ENCODE results near the gene IFNGR2.
"Not testable (repeated sequence)": the region's sequence is repeated elsewhere in the genome, so short reads cannot be mapped to it uniquely, and the experiment has no call there.

The IFNGR2 gene

DNA sequence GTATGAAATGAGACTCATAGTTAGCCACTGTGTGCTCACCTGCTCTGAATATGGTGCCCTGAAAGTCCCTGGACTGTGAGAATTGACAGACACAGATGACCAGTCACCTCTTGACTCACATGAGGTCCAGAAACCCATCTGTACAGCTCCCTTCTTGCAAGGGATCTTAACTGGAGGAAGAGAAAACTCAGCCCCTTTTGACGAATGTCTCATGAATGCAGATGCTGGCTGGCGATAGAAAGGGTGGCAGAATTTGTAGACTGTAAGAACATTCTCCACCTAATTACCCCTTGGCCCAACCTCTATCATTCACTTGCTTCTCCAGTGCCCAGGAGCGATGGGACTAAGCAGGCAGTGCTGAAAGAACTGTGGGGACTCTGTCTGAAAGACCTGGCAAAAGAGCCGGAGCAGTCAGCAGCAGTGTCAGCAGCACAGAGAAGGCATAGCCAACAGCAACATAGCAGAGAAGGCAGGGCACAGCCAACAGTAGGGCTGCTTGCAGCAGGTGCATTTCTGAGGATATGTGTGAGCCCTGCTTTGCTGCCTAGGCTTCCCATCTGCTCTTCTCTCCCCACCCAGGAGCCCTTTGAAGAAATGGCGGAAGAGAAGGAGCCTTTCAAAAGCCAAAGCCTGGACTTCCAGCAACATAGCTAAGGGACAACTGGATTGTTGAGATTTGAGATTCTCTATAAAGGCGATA lies 25.8 kb upstream of the IFNGR2 start:
- DNase-seq: no peak

DNA sequence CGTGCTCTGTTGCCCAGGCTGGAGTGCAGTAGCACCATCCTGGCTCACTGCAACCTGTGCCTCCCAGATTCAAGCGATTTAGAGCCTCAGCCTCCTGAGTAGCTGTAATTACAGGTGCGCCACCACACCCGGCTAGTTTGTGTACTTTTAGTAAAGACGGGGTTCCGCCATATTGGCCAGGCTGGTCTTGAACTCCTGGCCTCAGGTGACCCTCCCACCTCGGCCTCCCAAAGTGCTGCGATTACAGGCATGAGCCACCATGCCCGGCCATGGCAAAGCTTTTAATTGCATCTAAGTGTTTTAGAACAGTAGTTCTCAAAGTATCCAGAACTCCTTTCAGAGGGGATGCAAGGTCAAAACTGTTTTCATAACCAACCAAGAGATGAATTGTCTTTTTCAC lies 25.1 kb upstream of the IFNGR2 start:
- DNase-seq: no peak

DNA sequence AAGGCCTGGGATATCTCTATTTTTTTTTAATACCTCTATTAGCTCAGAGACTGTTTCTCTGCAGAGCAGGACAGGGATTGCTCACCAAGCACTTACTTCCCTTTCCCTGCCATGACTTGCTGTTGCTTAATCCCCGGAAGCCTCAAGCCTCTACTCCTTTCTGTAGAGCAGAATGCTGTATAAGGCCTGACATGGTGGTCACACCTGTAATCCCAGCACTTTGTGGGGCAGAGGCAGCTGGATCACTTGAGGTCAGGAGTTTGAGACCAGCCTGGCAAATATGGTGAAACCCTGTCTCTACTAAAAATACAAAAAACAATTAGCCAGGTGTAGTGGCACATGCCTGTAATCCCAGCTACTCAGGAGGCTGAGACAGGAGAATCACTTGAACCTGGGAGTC lies 23.3 kb upstream of the IFNGR2 start:
- DNase-seq: not testable (repeated sequence)

DNA sequence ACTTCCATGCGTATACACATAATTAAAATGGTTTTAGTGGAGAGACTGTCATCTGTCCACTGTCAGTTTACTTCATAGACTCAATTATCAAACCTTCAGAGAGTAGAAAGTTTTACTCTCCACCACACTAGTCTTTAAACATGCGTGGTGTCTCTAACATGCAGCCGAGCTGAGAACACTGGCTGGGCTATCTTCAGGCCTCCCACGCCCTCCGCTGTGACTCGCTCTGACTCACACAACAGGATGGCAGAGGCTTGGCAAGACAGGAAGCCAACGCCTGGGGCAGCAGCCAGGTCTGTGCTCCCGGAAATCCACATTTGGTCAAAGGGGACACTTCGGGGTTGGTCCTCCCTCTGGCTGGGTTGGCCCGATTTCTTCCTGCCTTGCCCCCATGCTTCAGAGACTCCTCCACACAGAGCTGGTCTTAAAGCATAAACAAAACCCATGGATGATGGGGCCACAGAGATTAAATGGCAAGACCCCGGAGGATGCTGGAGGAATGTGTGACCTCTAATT lies 22.7 kb upstream of the IFNGR2 start:
- DNase-seq: peak; percentile 45 to 91 (median 67)

DNA sequence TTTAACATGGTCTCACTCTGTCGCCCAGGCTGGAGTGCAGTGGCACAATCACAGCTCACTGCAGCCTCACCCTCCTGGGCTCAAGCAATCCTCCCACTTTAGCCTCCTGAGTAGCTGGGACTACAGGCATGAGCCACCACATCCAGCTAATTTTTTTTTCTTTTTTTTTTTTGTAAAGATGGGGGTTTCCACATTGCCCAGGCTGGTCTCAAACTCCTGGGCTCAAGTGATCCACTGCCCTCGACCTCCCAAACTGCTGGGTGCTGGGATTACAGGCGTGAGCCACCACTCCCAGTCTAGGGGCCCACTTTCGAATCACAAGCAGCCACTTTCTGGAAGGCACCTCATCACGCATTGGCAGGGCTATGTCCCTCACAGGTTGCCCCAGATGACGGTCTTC lies 21.8 kb upstream of the IFNGR2 start:
- not testable (repeated sequence) for DNase-seq

DNA sequence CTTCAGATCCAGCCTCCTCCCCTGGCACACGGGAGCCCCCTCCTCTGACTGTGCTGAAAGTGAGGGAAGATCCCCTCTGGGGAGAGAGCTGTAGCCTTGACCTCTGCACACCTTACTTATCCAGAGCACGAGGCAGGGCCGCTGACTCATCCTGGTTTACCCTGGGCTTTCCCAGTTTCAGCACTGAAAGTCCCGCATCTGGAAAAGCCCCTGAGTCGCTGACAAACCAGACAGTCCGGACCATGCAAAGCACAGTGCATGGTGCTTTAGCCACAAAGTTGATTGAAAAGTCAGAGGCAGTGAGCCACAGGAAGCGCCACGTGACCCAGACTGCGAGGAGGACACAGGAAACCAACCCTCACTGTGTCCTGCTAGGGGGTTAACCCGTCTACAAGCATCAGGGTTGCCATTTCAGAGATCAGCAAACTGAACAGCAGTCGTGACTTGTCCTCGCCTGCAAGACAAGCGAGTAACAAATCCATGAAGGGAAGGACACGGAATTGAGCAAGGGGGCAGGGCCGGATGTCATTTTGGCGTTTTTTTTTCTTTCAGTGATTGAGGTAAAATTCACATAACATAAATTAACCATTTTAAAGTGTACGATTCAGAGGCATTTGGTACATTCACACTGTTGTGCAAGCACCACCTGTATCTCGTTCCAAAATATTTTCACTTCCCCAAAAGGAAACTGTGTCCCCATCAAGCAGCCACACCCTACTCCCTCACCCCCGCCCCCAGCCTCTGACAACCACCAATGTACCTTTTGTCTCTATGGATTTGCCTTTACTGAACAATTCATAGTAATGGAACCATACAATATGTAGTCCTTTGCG lies 19.9 kb upstream of the IFNGR2 start:
- DNase-seq: peak; percentile 27 to 81 (median 64)

DNA sequence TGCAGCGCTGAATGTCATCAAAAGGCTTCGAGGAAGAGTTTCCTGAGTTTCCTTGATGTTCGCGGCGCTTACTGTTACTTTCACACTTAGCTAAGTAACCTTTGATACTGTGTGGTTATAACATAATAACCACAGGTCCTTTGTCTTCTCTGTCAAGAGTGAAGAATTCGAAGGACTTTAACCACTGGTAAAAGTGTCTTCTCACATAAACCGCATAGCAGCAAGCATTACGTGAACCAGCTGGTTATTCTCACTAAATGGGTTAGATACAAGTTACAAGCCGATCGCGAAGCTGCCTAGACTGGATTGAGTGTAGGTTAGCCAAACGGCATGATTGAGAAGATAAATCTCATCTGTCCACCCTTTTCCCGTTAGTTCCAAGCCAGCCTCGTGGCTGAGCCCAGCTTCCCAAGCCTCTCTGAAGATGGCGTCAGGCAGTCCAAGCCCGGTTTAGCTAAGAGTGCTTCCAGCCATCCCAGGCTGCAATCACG lies 18.3 kb upstream of the IFNGR2 start:
- peak in 2 of 5 experiments; percentile 84 to 86 for DNase-seq

DNA sequence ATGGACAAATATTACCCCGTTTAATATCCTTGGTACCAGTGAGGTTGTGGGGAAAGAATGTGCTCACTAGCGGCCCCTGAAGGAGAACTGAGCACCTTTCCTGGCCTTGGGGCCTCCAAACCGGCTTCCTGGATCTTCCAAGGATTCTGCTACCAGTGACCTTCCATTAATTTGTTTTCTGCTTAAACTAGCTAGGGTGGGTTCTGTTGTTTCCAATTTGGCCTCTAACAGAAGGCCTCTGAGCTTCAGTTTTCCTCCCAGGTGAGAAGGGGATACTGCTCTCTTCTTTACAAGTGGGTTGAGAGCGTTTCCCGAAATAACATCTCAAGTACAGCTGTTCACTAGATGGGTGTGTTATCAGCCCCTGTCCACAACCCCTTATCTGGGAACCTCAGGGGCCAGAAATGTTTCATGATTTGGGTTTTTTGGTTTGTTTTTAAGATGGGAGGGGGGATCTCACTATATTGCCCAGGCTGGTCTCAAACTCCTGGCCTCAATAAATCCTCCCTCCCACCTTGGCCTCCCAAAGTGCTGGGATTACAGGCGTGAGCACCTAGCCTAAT lies 16.9 kb upstream of the IFNGR2 start:
- DNase-seq: no peak

DNA sequence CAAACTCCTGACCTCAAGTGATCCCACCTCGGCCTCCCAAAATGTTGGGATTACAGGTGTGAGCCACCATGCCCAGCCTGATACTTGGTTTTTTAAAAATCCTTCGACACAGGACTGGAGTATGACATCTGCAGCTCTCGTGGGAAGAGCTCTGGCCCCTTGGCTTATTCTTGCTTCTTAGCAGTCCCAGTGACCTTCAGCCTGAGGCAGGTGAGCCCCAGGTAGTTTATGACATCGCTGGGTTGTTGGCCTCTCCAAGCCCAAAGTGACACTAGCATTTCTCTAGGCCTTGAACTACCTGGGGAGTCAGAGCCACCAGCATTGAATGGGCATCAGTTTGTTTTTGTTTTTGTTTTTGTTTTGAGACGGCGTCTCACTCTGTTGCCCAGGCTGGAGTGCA lies 15.9 kb upstream of the IFNGR2 start:
- no peak for DNase-seq

DNA sequence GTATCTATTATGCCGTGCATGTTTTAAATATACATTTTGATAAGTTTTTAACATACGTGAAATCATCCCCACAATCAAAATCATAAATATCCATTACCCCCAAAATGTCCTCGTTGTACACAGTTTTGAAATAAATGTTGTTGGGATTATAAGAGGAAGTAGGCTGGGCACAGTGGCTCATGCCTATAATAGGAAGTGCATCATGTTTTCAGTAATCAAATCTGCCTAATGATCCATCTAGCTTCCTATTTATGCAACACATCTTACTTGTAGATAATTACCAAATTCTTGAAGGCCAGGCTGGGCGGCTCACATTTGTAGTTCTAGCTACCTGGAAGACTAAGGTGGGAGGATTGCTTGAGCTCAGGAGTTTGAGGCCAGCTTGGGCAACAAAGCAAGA lies 15.0 kb upstream of the IFNGR2 start:
- no peak for DNase-seq

DNA sequence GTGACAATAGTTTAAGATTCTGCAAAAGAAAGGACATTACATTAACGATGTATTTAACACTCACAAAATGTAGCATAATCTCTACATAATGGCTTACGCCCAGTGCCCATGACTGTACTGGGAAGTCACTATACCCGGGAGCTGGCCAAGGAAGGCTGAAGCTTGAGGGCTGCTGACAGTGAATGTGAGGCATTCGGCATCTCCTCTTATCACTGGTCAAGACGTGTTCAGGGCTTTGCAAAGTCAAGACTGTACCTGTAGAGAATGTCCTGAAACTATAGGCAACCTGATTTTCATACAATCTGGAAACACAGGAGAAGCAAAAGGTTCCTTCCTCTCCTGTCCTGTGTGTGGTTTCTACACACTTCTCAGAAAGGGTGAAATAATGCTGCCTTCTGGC lies 12.7 kb upstream of the IFNGR2 start:
- no peak for DNase-seq

DNA sequence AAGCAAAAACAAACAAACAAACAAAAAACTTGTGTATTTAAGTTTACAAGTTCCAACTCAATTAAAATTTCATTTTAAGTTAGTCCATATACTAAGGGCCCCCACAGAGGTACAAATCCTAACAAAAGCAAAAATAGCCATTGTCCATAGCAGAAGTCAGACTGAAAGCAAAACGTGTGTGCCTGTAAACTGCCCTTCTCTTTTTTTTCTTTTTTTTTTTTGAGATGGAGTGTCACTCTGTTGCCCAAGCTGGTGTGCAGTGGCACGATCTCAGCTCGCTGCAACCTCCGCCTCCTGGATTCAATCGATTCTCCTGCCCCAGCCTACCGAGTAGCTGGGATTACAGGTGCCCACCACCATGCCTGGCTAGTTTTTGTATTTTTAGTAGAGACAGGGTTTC lies 11.6 kb upstream of the IFNGR2 start:
- no peak for DNase-seq

DNA sequence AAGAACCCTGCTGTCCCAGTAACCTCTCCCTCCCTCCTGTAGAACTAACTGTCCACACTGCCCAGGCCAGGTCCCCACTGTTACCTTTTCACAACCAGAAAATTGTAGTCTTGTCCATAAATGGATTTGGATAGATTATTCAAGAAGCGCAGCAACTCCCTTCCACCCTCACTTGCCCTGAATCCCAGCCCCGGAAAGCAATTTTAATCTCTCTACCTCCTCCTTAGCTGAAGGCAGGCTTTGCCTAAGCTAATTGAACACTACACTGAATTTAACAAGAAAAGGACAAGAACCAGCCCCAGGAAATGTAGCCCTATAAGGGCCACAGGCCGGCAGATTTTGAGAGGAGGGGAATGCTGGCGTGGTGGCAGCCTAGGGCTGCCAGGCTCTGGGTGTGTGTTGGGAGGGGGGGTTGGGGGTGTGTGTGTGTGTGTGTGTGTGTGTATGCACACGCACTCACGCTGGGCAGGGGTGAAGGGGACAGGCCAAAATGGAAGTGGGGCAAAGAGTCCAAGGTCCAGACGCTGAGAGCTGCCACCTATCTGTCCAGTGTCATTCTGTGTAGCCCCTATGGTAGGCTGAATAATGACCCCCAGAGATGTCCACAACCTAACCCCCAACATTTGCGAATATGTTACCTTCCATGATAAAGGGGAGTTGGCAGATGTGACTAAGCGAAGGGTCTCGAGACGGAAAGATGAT lies 10.8 kb upstream of the IFNGR2 start:
- DNase-seq: no peak

DNA sequence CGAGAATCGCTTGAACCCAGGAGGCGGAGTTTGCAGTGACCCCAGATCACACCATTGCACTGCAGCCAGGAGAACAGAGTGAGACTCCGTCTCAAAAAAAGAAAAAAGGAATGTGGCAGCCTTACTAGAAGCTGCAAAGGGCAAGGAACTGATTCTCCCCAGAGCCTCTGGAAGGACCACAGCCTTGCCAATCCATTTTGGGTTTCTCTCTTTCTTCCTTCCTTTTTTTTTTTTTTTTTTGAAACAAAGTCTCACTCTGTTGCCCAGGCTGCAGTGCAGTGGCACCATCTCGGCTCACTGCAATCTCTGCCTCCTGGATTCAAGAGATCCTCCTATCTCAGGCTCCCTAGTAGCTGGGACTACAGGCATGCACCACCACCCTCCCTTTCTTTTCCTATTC lies 9.9 kb upstream of the IFNGR2 start:
- no peak for DNase-seq

DNA sequence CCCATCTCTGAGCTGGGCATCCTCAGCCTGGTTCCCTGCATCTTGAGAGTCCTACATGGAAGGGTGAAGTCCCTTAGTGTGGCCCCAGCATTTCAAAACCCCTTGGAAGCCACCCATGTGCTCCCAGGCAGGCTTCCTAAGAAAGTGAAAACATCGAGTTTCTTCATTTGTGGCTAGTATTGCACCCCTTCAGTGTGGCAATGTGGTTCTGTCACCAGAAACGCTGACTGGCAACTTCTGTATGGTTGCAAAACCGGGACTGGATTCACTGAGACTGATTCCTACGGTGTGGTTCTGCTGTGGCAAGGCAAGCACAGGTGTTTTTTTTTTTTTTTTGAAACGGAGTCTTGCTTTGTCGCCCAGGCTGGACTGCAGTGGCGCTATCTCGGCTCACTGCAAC lies 9.0 kb upstream of the IFNGR2 start:
- no peak for DNase-seq

DNA sequence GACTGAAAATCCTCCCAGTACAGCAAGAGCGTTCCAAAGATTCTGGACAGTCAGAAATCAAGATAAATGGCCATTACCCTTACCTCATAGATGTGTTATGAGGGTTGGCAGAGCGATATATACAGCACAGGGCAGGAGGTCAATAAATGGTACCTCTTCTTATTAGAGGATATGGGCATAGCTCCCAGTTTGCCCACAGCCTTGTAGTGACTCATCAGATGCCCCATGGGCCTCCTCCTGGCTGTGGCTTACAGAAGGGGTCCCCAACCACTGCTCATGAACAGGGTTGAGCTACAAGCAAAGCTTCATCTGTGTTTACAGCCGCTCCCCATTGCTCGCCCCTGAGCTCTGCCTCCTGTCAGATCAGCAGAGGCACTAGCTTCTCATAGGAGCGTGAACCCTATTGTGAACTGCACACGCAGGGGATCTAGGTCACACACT lies 7.3 kb upstream of the IFNGR2 start:
- no peak for DNase-seq

DNA sequence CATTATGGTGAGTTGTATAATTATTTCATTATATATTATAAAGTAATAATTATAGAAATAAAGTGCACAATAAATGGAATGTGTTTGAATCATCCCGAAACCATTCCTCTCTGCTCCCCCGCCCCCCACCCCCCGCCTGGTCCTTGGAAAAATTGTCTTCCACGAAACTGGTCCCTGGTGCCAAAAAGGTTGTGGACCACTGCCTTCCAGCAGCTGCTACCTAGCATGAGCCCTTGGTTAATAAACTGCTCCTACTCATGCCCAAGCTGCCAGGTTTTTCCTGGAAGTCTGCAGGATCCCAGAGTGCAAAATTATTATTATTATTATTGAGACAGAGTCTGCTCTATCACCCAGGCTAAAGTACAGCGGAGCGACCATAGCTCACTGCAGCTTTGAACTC lies 6.8 kb upstream of the IFNGR2 start:
- no peak for DNase-seq

DNA sequence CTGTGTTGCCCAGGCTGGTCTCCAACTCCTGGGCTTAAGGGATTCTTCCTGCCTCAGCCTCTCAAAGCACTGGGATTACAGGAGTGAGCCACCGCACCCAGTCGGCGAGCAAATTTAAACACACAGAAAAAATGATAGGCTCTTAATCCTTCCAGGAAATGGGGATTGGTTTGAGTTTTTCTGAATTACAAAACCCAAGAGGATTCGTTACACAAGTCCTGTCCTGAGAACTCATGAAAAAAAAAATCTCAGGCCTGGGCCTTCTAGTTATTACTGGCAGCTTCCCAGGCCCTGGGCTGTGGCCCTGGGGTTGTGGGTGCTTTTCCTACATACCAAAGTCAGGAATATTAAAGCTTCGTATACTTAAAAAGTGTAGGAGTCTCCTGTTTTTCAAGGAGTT lies 6.3 kb upstream of the IFNGR2 start:
- no peak for DNase-seq

DNA sequence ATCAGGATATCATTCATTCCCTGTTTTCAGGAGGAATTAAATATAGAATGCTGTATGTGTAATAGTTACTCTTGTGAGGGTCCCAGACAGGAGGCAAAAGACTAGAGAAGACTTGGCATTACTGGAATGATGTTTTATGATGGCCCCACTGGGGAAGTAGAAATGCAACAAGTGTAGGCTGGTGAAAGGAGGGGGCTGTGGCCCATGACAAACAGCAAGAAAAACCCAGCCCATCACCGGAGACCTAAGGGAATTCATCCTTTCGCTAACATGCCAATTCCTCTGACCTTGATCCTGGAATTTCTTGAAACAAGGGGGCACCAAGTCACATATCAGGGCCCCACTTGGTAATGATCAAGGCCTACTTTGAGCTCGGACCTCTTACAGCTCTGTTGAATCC lies 5.5 kb upstream of the IFNGR2 start:
- DNase-seq: no peak

DNA sequence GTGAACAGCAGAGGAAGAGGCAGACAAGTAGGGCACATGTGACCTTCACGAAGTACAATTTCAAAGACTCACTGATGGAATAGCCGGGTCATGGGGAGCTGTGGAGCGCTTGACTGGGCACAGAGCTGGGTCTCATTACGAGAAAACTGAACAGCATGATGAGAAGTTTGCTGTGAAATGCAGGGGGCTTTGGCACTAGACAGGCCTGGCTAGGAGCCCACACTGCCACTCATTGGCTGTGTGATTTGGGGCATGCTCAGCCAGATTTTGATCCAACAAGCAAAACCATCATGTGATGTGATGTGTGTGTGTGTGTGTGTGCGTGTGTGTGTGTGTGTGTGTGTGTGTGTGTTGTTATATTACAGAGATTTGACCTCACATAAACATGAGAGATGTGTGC lies 4.9 kb upstream of the IFNGR2 start:
- DNase-seq: no peak

DNA sequence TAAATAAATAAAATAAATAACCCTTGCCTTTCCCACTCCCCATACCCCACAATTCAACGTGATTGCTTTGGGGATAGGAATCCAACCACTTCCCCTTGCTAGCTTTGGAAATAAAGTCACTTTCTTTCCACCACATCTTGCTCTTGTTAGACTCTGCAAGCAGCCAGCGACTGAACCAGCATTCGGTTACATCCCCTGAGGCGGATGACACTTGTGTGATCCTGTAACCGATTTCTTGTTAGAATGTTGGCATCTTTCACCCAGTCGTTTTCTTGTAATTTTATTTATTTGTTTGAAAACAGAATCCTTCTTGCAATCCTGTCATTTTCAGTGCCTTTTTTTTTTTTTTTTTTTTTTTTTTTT lies 1.6 kb upstream of the IFNGR2 start:
- DNase-seq: no peak

DNA sequence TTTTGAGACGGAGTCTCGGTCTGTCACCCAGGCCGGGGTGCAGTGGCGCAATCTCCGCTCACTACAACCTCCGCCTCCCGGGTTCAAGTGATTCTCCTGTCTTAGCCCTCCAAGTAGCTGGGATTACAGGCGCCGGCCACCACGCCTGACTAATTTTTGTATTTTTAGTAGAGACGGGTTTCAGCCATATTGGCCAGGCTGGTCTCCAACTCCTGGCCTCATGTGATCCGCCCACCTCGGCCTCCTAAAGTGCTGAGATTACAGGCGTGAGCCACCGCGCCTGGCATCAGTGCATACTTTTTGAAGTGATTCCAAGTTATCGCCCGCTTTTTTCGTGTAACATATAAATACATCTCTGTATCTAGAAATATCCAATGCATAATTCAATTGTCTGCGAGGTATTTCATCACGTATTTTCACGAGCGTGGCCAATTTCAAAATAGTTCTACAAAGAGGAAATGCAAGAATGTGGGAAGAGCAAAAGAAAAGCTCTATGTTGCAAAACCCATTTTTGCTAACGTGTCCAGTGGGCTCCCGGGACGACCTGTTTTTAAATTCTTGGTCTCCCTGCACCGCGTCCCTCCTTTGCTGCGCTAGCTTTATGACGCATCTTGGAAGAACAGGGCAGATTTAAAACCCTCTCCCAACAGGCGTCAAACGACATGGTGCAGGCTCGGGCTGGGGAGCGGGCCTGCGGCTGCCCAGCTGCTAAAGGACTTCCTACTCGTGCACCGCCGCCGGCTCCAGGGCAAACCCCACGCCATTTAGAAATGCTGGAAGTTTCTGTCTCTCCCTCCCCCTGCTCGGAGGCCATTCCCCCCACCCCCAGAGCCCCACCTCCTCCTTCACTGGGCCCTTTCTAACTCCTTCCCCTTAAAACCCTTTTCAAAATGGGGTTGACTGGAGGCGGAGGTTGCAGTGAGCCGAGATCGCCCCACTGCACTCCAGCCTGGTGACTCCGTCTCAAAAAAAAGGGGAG lies 923 bp upstream of the IFNGR2 start:
- peak in 1 of 5 experiments; percentile 49 for DNase-seq
